ENCODE measurements around the gene UST.

DNA sequence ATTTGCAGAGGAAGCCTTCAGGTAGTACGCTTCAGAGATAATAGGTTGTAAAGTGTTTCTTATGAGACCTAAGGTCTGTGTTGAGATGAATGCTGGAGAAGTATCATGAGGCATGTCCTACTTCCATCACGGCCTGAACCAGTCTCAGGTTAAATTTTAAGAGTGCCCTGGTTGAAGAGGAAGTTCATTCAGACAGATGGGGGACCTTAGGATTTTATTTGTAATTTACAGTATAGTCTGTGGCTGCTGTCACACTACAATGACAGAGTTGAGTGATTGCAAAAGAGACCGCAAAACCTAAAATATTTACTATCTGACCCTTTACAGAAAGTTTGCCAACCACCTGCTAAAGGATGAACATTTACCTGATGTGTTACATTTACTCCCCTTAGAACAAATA is 70.9 kb downstream of the UST start:
- no peak for TF ChIP-seq YY1 (IDR thresholded peaks at IDR 0.05; ENCODE audit: insufficient read depth, insufficient read length)
- TF ChIP-seq SUZ12 (IDR thresholded peaks at IDR 0.05; ENCODE audit: extremely low read depth, insufficient read depth, insufficient read length): no peak
- TF ChIP-seq ZNF274 (IDR thresholded peaks at IDR 0.05; ENCODE audit: low read depth, low read length): no peak

Data from NT2/D1 (cell line).